Natural killer cell (primary cell): ENCODE measurements around the gene RSBN1. TPM values are rescaled to one million over a fixed set of nuclear protein-coding genes. Genes with fewer than 3 reads are reported as not detected.
A peak's percentile ranks its signal among the peaks of the same experiment; 100 is the strongest.

Source experiments
- ATAC-seq, 3 donors: fragments of 150-1000 bp in 2 of 3; fragments of 200-7000 bp in 1 of 3; cut with Tn5 transposase; 1 replicate in 1 of 3; 2 replicates in 2 of 3; pipeline ENCODE4 v1.10.0; 2021; ENCODE audit warnings: mild to moderate bottlenecking in 2 of 3, moderate library complexity in 2 of 3
- DNase-seq, 2 donors: peaks; one replicate each; pipeline versions ENCODE4 v3.0.0 to v3.0.0-alpha.2; 2013 to 2021; ENCODE audit warnings: mixed read lengths in 1 of 2
- H3K27ac ChIP-seq: one replicate; pipeline ENCODE4 v1.5.1; 2013; ENCODE audit warnings: mild to moderate bottlenecking, low read length
- H3K27me3 ChIP-seq: one replicate; pipeline ENCODE4 v1.6.1; 2013; ENCODE audit warnings: low read length; ENCODE audit not compliant: control insufficient read depth, insufficient read depth
- H3K36me3 ChIP-seq: one replicate; pipeline ENCODE4 v1.6.1; 2013; ENCODE audit warnings: low read length; ENCODE audit not compliant: control insufficient read depth, insufficient read depth
- H3K4me1 ChIP-seq: one replicate; pipeline ENCODE4 v1.6.1; 2013; ENCODE audit warnings: low read length; ENCODE audit not compliant: control insufficient read depth, insufficient read depth
- H3K4me3 ChIP-seq: one replicate; pipeline ENCODE4 v1.5.1; 2013; ENCODE audit warnings: low read length
- H3K9me3 ChIP-seq: one replicate; pipeline ENCODE4 v1.6.1; 2013; ENCODE audit warnings: low read length; ENCODE audit not compliant: control insufficient read depth, insufficient read depth
- H3K27ac Mint-ChIP-seq, 2 donors: one replicate each; pipeline ENCODE4 v1.8.0; 2022; ENCODE audit warnings: mild to moderate bottlenecking in 2 of 2, mixed read lengths in 2 of 2, moderate library complexity in 1 of 2
- H3K27me3 Mint-ChIP-seq, 2 donors: one replicate each; pipeline ENCODE4 v1.8.0; 2022; ENCODE audit warnings: low read depth in 2 of 2, mixed read lengths in 2 of 2
- H3K36me3 Mint-ChIP-seq: one replicate; pipeline ENCODE4 v1.8.0; 2022; ENCODE audit warnings: mixed read lengths
- H3K4me1 Mint-ChIP-seq, 2 donors: one replicate each; pipeline ENCODE4 v1.8.0; 2022; ENCODE audit warnings: mixed read lengths in 2 of 2
- H3K4me3 Mint-ChIP-seq: one replicate; pipeline ENCODE4 v1.8.0; 2022; ENCODE audit warnings: mild to moderate bottlenecking, moderate library complexity, mixed read lengths
- H3K9me3 Mint-ChIP-seq, 2 donors: one replicate each; pipeline ENCODE4 v1.8.0; 2022; ENCODE audit warnings: mixed read lengths in 2 of 2
- CTCF ChIP-seq: fragments of 200-600 bp; IDR thresholded peaks from one replicate; pipeline ENCODE4 v1.8.0; 2022; ENCODE audit warnings: antibody characterized with exemption
- WGBS: methylation state at CpG from one replicate; pipeline ENCODE4 v1.1.7; 2013; ENCODE audit warnings: missing lambda C conversion rate; ENCODE audit not compliant: insufficient coverage; 5-methylcytosine and 5-hydroxymethylcytosine counted together
- intact Hi-C: fragments of 100-400 bp; cut with micrococcal nuclease; formaldehyde crosslinking; loops from one replicate; pipeline ENCODE4 v1.14.2; 2022
- total RNA-seq, 4 donors: library from RNA; stranded (reverse); fragments of 120-200 nt in 1 of 4; gene quantifications; one replicate each; pipeline versions ENCODE4 v1.2.3 to v1.2.4, GENCODE V29; 2013 to 2022

Gene RSBN1
- total RNA-seq, 3 donors from 2014 or later (not counting 1 experiment from before 2014, with no cell fraction given) = 30.1 to 37.9 (median 36.5) TPM

DNA sequence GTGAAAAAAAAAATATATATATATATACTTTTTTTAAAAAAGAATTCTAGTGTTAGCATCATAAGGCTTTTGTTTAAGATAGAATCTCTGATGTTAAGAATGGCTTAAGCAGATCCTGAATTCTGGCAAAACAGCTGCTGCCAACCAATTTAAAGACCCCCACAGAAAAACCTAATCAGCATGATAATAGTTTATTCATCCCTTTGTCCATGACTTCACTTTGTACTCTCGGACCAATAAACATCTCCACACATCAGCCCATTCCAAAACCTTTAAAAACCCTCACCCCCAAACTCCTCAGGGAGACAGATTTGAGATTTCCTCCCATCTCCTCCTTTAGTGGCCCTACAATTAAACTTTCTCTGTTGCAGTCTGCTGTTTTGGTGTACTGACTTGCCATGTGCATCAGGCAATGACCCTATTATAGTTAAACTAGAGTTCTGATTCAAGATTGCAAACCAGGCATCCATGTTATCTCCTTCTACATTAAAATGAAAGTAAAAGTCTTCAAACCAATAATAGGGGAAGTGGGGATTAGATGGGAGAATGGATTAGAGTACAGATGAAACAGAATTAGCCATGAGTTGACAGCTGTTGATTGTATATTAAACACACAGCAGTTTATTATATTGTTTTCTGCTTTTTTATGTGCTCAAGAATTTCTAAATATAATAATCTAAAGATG, 43.2 kb downstream of the RSBN1 start:
- Histone ChIP-seq H3K36me3 (peaks cover 41% of the 10 kb centered on the region), H3K4me3 (no peak overlapping the region), H3K27ac (no peak overlapping the region), H3K9me3 (no peaks in the 10 kb centered on the region), H3K4me1 (no peaks in the 10 kb centered on the region), H3K27me3 (no peaks in the 10 kb centered on the region)
- peak overlapping the region; percentile 16 to 63 for H3K27ac Mint-ChIP-seq
- H3K9me3 Mint-ChIP-seq = no peaks in the 10 kb centered on the region
- no peaks in the 10 kb centered on the region for H3K27me3 Mint-ChIP-seq
- peaks cover 20 to 25% of the 10 kb centered on the region in 2 donors for H3K4me1 Mint-ChIP-seq
- H3K36me3 Mint-ChIP-seq = peaks cover 7% of the 10 kb centered on the region
- WGBS = 56% methylated on average over 1 of the region's 1 CpG
- TF ChIP-seq CTCF = no peak
- intact Hi-C loops = loop anchor here (10.0 kb wide), 1 partner anchor 694 kb away; the partner anchor contains the start of gene LRIG2
- ATAC-seq (no peak), DNase-seq (no peak)
- no peak overlapping the region for H3K4me3 Mint-ChIP-seq

DNA sequence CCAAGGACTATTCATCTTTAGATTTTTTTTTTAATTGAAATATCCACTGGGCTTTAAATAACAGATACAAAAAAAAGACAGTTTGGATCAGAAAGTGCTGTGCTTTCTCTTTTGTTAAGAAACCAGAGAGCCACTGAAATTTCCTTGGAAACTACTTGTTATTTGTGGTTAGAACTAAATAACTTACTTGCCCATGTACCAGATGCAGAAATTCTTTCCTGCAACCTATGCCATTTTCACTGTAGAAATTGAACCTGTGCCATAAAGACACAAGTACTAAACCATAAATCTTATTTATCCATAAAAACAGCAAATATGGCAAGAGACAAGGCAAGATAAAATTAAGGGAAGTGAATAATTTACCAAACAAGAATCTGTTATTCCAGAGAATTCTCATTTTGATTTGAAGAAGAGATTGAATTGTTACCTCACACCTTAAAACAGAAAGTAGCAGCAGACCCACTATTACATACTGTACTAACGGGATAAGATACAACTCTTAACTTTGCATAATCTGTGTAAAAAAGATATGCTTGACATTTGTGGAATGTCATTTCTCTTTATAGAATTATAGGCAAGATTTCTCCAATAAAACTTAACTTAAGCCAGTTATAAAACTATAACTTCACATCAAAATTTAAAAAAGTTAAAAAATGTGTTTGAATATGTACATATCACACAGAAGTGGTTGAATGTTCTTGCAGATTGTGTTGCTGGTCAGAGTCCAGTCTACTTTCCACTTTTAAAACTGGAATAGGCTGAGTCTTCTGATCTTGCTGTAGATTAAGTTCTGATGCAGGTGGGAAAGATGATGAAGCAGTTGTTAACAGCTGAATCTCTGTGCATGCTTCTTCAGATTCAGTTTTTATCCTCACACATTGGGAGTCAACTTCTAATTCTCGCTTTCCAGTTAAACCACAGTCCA, 46.7 kb downstream of the RSBN1 start:
- 100% methylated on average over 1 of the region's 2 CpGs for WGBS
- Histone ChIP-seq H3K4me1 (no peaks in the 10 kb centered on the region), H3K4me3 (no peak overlapping the region), H3K27me3 (no peaks in the 10 kb centered on the region), H3K9me3 (no peaks in the 10 kb centered on the region), H3K36me3 (peaks cover 38% of the 10 kb centered on the region), H3K27ac (no peak overlapping the region)
- Mint-ChIP-seq H3K4me1 (peaks cover 16 to 17% of the 10 kb centered on the region in 2 donors), H3K27ac (peak overlapping the region in 1 of 2 donors; percentile 54), H3K9me3 (no peaks in the 10 kb centered on the region), H3K27me3 (no peaks in the 10 kb centered on the region), H3K36me3 (peaks cover 13% of the 10 kb centered on the region), H3K4me3 (no peak overlapping the region)
- DNase-seq (no peak), ATAC-seq (no peak)
- TF ChIP-seq CTCF = no peak
- intact Hi-C loops = loop anchor here (10.0 kb wide), 1 partner anchor 691 kb away; the partner anchor contains the start of gene LRIG2

GRCh38 chr1:113763661-113764060, 48.6 kb downstream of the RSBN1 start:
- H3K27ac ChIP-seq = no peak overlapping the region
- H3K4me3 ChIP-seq = no peak overlapping the region
- ATAC-seq (no peak), DNase-seq (no peak)
- TF ChIP-seq CTCF = no peak
- H3K9me3 ChIP-seq = no peaks in the 10 kb centered on the region
- intact Hi-C loops = loop anchor here (10.0 kb wide), 1 partner anchor 689 kb away; the partner anchor contains the start of gene LRIG2
- Mint-ChIP-seq H3K4me3 (no peak overlapping the region), H3K4me1 (peaks cover 16% of the 10 kb centered on the region in 2 donors), H3K27me3 (no peaks in the 10 kb centered on the region), H3K9me3 (no peaks in the 10 kb centered on the region), H3K36me3 (peaks cover 13% of the 10 kb centered on the region), H3K27ac (no peak overlapping the region)
- peaks cover 38% of the 10 kb centered on the region for H3K36me3 ChIP-seq
- H3K4me1 ChIP-seq = peaks cover 8% of the 10 kb centered on the region
- no peaks in the 10 kb centered on the region for H3K27me3 ChIP-seq
- 100% methylated on average over 2 of the region's 2 CpGs for WGBS
